Peyer's patch (tissue), 4 donors: Measurements from ENCODE around the gene FOXP4. TPM values are rescaled to one million over a fixed set of nuclear protein-coding genes. Genes with fewer than 3 reads are reported as not detected.

ENCODE experiments used
- DNase-seq, 3 donors: peaks; one replicate each; pipeline ENCODE4 v3.0.0-alpha.2; 2017 to 2019
- H3K27ac ChIP-seq, 4 donors: fragments of 200-600 bp; sonication (generic); one replicate each; pipeline ENCODE4 v1.5.1; 2016 to 2019
- H3K27me3 ChIP-seq, 2 donors: fragments of 200-600 bp; sonication (generic); one replicate each; pipeline ENCODE4 v1.5.1; 2019
- H3K36me3 ChIP-seq, 3 donors: fragments of 200-600 bp; sonication (generic); one replicate each; pipeline ENCODE4 v1.5.1; 2016 to 2019
- H3K4me1 ChIP-seq, 4 donors: fragments of 200-600 bp; sonication (generic); one replicate each; pipeline ENCODE4 v1.5.1; 2016 to 2019
- H3K4me3 ChIP-seq, 4 donors: fragments of 200-600 bp; sonication (generic); 1 replicate in 3 of 4; 2 replicates in 1 of 4; pipeline ENCODE4 v1.5.1; 2016 to 2019; ENCODE audit warnings: mild to moderate bottlenecking in 1 of 4
- H3K9me3 ChIP-seq, 4 donors: fragments of 200-600 bp; sonication (generic); one replicate each; pipeline ENCODE4 v1.5.1; 2016 to 2019; ENCODE audit warnings: mild to moderate bottlenecking in 1 of 4
- POLR2A ChIP-seq, 2 donors: fragments of 450-650 bp; IDR thresholded peaks; one replicate each; pipeline ENCODE4 v1.5.1; 2017; ENCODE audit warnings: antibody characterized with exemption in 2 of 2, mild to moderate bottlenecking in 2 of 2, moderate library complexity in 2 of 2
- total RNA-seq, 4 donors: library from RNA; depleted of rRNA; stranded (reverse); fragments of >200 nt; gene quantifications; one replicate each; pipeline ENCODE4 v1.1.0, GENCODE V29; 2016
- TF ChIP-seq, protein P1 (sequence below), 6 experiments: fragments of 450-650 bp in 4 of 6; fragments of 200-600 bp in 2 of 6; sonication (generic) in 1 of 6; IDR thresholded peaks; one replicate each; pipeline ENCODE4 v1.5.1; 2017 to 2019; ENCODE audit warnings: antibody characterized with exemption in 6 of 6, mild to moderate bottlenecking in 3 of 6, moderate library complexity in 1 of 6

Gene FOXP4
- total RNA-seq, 4 donors from 2014 or later = 13.2 to 36.5 (median 20.0) TPM

DNA sequence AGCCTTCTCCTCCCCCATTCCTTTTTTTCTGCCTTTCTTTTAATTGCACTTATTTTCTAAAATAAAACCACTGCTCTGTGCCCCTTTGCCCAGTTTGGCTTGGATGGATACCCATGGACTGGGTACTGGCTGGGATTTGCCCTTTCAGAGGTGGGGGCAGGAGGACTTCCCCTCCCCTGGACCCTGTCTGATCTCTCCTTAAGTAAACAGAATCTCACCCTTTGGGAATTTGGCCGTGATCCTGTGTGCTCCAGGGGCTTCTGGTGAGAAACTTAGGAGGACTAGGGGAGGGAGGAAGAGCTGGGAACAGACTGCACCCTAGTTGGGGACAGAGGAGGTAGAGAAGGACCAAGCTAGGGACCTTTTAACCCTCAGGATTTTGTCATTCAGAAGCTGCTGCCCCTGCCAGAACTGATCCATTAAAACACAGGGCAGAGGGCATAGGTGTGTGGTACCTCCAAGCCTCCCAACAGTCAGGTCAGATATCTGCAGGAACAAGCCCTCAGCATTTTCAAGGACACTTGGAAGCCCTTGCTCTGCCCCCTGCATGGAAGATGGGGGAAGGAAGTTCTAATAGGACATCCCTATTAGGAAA is 7.3 kb downstream of the FOXP4 start:
- Histone ChIP-seq H3K4me1 (peaks cover 0 to 17% (median 7%) of the 10 kb centered on the region in 4 donors), H3K4me3 (no peak overlapping the region), H3K36me3 (peaks cover 0 to 11% (median 0%) of the 10 kb centered on the region in 3 donors), H3K27ac (no peak overlapping the region), H3K9me3 (no peaks in the 10 kb centered on the region), H3K27me3 (no peaks in the 10 kb centered on the region)
- no peak for TF ChIP-seq POLR2A (IDR thresholded peaks at IDR 0.05)
- TF ChIP-seq, protein P1, sequence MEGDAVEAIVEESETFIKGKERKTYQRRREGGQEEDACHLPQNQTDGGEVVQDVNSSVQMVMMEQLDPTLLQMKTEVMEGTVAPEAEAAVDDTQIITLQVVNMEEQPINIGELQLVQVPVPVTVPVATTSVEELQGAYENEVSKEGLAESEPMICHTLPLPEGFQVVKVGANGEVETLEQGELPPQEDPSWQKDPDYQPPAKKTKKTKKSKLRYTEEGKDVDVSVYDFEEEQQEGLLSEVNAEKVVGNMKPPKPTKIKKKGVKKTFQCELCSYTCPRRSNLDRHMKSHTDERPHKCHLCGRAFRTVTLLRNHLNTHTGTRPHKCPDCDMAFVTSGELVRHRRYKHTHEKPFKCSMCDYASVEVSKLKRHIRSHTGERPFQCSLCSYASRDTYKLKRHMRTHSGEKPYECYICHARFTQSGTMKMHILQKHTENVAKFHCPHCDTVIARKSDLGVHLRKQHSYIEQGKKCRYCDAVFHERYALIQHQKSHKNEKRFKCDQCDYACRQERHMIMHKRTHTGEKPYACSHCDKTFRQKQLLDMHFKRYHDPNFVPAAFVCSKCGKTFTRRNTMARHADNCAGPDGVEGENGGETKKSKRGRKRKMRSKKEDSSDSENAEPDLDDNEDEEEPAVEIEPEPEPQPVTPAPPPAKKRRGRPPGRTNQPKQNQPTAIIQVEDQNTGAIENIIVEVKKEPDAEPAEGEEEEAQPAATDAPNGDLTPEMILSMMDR (IDR thresholded peaks at IDR 0.05) = no peak
- DNase-seq = no peak

DNA sequence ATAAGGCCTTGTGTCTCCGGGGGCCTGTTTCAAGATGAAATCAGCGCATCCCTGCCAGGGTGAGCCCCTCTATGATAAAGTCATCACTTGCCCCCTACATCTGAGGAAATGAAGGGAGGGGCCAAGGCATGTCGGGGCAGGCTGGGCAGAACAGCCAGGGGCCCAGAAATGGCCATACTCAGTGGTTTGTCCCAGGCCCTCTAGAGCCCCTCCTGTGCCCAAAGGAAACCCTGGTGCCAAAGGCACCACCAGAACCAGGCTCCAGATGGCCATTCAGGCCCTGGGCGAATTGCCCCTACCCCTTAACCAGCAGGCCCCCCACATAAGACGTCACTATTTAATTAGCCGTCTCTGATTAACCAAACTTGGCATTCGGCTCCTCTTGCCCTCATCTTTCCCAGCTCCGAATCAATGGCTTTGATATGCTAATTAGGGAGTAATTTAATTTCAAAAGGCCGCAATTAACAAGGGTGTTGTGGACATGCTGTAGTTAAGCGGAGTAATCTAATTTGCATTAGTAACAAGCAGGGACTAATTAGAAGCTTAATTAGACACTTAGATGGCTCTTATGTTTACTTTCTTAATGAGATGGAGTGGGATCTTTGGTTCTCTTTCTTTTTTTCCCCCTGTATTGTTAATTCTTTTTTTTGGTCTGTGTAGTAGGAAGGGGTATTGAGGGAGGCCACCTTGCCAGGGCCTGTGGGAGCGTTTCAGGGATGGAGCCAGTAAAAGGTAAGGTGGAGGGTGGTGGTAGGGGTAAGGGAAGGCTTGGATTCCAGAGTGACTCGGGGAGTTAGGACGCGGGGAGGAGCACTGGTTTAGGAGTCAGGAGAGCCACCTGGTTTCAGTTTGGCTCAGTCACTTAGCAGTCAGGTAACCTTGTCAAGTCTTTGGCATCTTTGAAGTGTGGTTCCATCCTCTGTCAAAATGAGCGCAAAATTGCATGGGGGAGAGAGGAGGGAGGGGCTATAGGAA is 9.4 kb downstream of the FOXP4 start:
- H3K4me3 ChIP-seq = no peak overlapping the region
- no peak for DNase-seq
- no peak for TF ChIP-seq POLR2A (IDR thresholded peaks at IDR 0.05)
- TF ChIP-seq, protein P1 (IDR thresholded peaks at IDR 0.05) = no peak
- H3K4me1 ChIP-seq = peaks cover 0 to 4% (median 0%) of the 10 kb centered on the region in 4 donors
- no peaks in the 10 kb centered on the region for H3K9me3 ChIP-seq
- peaks cover 0 to 11% (median 0%) of the 10 kb centered on the region in 3 donors for H3K36me3 ChIP-seq
- no peaks in the 10 kb centered on the region for H3K27me3 ChIP-seq
- H3K27ac ChIP-seq = no peak overlapping the region

DNA sequence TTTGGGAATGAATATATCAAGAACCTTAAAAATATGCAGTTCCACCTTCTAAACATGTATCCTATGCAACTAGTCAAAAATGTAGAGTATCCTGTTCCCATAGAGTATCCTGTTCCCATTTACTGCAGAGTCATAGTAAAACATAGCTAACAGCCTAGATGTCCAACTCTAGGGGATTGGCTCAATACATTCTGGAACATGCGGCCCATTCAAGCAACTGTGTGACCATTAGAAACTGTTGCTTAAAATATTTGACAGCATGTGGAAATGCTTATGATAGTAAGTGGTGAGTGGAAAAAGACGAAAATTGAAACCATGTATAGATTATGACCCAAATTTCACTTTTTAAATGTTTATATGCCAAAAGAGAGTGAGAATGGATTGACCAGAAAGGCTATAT is 11.2 kb downstream of the FOXP4 start:
- no peak for TF ChIP-seq POLR2A (IDR thresholded peaks at IDR 0.05)
- TF ChIP-seq, protein P1 (IDR thresholded peaks at IDR 0.05) = no peak
- no peaks in the 10 kb centered on the region for H3K27me3 ChIP-seq
- peaks cover 0 to 8% (median 0%) of the 10 kb centered on the region in 3 donors for H3K36me3 ChIP-seq
- no peaks in the 10 kb centered on the region for H3K9me3 ChIP-seq
- peaks cover 0 to 4% (median 0%) of the 10 kb centered on the region in 4 donors for H3K4me1 ChIP-seq
- H3K27ac ChIP-seq = no peak overlapping the region
- no peak for DNase-seq
- no peak overlapping the region for H3K4me3 ChIP-seq

DNA sequence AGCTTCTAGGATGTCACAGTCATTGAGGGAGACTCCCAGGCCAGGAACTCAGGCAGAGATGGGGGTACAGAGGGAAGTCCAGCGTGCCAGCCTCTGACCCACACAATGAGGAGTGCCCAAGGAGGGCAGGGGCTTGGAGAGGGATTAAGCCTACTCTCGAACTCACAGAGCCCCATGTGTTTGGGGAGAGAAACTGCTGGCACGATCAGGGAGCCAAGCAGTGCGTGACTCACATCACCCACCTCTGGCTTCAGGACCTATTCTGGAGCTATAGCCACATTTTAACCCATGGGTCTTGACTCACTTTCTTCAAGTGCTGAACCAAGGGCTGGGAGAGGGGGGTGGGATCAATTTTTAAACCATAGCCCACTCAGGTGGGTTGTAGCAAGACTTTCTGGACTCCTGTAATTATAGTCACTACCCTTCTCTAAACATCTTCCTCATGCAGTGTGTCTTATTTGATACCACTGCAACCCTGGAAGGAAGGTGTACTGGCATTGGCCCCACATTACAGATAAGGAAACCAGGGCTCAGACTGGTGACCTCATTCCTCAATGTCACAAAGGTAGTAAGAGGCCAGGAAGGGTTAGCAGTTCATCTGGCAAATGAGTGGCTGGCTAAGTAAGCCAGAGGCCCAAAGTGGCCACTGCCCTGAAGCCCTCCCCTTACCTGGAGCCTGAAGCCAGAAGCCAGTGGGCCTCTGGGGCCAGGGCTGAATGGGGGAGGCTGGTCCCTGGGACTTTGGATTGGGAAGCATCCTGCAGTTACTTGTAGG is 12.0 kb downstream of the FOXP4 start:
- no peaks in the 10 kb centered on the region for H3K27me3 ChIP-seq
- H3K4me1 ChIP-seq = peaks cover 0 to 4% (median 0%) of the 10 kb centered on the region in 4 donors
- DNase-seq = no peak
- no peaks in the 10 kb centered on the region for H3K9me3 ChIP-seq
- no peak overlapping the region for H3K27ac ChIP-seq
- H3K4me3 ChIP-seq = no peak overlapping the region
- no peak for TF ChIP-seq POLR2A (IDR thresholded peaks at IDR 0.05)
- TF ChIP-seq, protein P1 (IDR thresholded peaks at IDR 0.05) = no peak
- H3K36me3 ChIP-seq = no peaks in the 10 kb centered on the region

DNA sequence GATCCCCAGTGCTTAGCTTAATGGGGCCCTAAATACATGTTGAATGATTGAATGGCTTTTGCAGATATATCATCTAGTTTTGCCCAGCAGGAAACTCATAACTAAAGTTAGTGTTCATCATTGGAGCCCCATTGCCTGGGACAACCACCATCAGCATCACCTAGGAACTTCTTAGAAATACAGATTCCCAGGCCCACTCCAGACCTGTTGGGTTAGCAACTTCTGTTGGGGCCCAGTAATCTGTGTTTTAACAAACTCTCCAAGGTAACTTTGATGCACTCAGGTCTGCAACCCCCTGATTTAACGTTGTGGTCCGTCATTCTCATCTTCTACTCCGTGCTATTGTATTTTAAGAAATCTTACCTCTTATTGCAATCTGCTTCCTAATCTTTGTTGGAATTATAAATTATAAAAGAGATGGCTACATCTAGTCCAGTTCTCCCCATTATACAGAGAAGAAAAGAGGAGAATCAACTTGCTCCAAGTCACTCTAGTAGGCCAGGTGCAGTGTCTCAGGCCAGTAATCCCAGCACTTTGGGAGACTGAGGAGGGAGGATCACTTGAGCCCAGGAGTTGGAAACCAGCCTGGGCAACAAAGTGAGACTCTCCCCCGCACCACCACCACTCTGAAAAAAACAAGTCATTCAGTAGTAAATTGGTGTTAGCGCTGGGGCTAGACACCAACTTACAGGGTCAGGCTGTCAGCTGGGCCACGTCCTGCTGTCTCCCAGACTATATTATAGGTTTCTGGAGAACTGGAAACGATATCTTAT is 13.7 kb downstream of the FOXP4 start:
- H3K27ac ChIP-seq = peak overlapping the region in 1 of 4 donors; percentile 65
- peak overlapping the region; percentile 37 to 51 (median 48) for H3K4me3 ChIP-seq
- H3K9me3 ChIP-seq = no peaks in the 10 kb centered on the region
- no peaks in the 10 kb centered on the region for H3K27me3 ChIP-seq
- DNase-seq = no peak
- TF ChIP-seq POLR2A (IDR thresholded peaks at IDR 0.05) = no peak
- TF ChIP-seq, protein P1 (IDR thresholded peaks at IDR 0.05) = no peak
- H3K4me1 ChIP-seq = peaks cover 0 to 4% (median 0%) of the 10 kb centered on the region in 4 donors
- H3K36me3 ChIP-seq = no peaks in the 10 kb centered on the region
